Loucy (cell line): ENCODE measurements around the gene TAS2R19.

ENCODE experiments used
- EZH2phosphoT487 ChIP-seq: fragments of 200-600 bp; IDR thresholded peaks from 2 replicates; pipeline ENCODE4 v1.6.1; 2018; ENCODE audit warnings: antibody characterized with exemption, mild to moderate bottlenecking, moderate library complexity, borderline replicate concordance
- TF ChIP-seq, protein P1 (sequence below): fragments of 200-600 bp; sonication (generic); conservative IDR thresholded peaks from 2 replicates; pipeline ENCODE4 v1.5.1; 2014; ENCODE audit warnings: mild to moderate bottlenecking, antibody characterized with exemption, low read length

DNA sequence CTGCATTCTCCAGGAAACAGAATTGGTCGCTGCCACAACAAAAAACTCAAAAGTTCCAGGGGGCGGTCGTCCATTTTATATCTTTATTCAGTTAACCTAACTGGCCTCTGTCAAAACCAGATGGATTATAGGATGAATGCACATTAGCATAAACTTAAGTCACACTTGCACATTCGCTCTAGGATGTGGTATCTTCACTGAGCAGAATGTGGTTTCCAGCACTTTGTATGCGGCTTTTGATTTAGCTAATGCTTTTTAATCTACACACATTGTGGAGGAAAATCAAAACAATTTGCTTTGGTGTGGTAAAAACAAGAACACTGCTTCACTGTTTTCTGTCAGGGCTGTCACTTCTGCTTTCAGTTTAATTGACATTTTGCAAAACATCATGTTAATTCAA, 40.2 kb downstream of the TAS2R19 start:
- TF ChIP-seq, protein P1, sequence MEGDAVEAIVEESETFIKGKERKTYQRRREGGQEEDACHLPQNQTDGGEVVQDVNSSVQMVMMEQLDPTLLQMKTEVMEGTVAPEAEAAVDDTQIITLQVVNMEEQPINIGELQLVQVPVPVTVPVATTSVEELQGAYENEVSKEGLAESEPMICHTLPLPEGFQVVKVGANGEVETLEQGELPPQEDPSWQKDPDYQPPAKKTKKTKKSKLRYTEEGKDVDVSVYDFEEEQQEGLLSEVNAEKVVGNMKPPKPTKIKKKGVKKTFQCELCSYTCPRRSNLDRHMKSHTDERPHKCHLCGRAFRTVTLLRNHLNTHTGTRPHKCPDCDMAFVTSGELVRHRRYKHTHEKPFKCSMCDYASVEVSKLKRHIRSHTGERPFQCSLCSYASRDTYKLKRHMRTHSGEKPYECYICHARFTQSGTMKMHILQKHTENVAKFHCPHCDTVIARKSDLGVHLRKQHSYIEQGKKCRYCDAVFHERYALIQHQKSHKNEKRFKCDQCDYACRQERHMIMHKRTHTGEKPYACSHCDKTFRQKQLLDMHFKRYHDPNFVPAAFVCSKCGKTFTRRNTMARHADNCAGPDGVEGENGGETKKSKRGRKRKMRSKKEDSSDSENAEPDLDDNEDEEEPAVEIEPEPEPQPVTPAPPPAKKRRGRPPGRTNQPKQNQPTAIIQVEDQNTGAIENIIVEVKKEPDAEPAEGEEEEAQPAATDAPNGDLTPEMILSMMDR, result no peak
- TF ChIP-seq EZH2phosphoT487, result peak; percentile 73; the same call in 1 of the 2 replicates
